Renal cortical epithelial cell (primary cell): ENCODE results near the gene COLEC12. TPM values are rescaled to one million over a fixed set of nuclear protein-coding genes. Genes with fewer than 3 reads are reported as not detected.
"Not testable (repeated sequence)": the region's sequence is repeated elsewhere in the genome, so short reads cannot be mapped to it uniquely, and the experiment has no call there.

ENCODE experiments used
- DNase-seq: peaks from one replicate; pipeline ENCODE4 v3.0.0-alpha.2; 2011; ENCODE audit warnings: low read depth
- total RNA-seq: library from RNA; depleted of rRNA; stranded (reverse); fragments of >200 nt; gene quantifications from 2 replicates; pipeline ENCODE4 v1.2.3, GENCODE V29; 2014

COLEC12 gene
- total RNA-seq, 1 donor from 2014 or later = 34.7 TPM

- DNase-seq = no peak
These were observed 85.5 kb downstream of the COLEC12 start for GRCh38 chr18:415047-415446.

- peak; percentile 33 for DNase-seq
These were observed 87.3 kb downstream of the COLEC12 start for GRCh38 chr18:413233-413632.

GRCh38 chr18:410047-410455 is 90.5 kb downstream of the COLEC12 start:
- DNase-seq = no peak

GRCh38 chr18:408367-408766 is 92.1 kb downstream of the COLEC12 start:
- DNase-seq = no peak

GRCh38 chr18:407626-408224 is 92.8 kb downstream of the COLEC12 start:
- DNase-seq = no peak

- DNase-seq = no peak
These were observed 93.3 kb downstream of the COLEC12 start for GRCh38 chr18:407191-407590.

- no peak for DNase-seq
These were observed 93.8 kb downstream of the COLEC12 start for GRCh38 chr18:406677-407076.

- not testable (repeated sequence) for DNase-seq
These were observed 95.5 kb downstream of the COLEC12 start for GRCh38 chr18:405006-405405.

GRCh38 chr18:404061-404636 is 96.4 kb downstream of the COLEC12 start:
- DNase-seq = no peak

- no peak for DNase-seq
These were observed 98.4 kb downstream of the COLEC12 start for GRCh38 chr18:402129-402528.

GRCh38 chr18:400456-400855 is 100.0 kb downstream of the COLEC12 start:
- DNase-seq = peak; percentile 15

GRCh38 chr18:399631-400135 is 100.8 kb downstream of the COLEC12 start:
- DNase-seq = no peak

GRCh38 chr18:398935-399630 is 101.4 kb downstream of the COLEC12 start:
- no peak for DNase-seq

GRCh38 chr18:396556-396955 is 103.9 kb downstream of the COLEC12 start:
- no peak for DNase-seq

GRCh38 chr18:396251-396555 is 104.3 kb downstream of the COLEC12 start:
- DNase-seq = no peak

- DNase-seq = peak; percentile 60
These were observed 104.8 kb downstream of the COLEC12 start for GRCh38 chr18:395456-396250.

GRCh38 chr18:394987-395362 is 105.5 kb downstream of the COLEC12 start:
- DNase-seq = peak; percentile 76

GRCh38 chr18:394262-394986 is 106.1 kb downstream of the COLEC12 start:
- no peak for DNase-seq

- DNase-seq = no peak
These were observed 106.9 kb downstream of the COLEC12 start for GRCh38 chr18:393574-393957.

- peak; percentile 54 for DNase-seq
These were observed 107.5 kb downstream of the COLEC12 start for GRCh38 chr18:392928-393573.

- DNase-seq = no peak
These were observed 109.6 kb downstream of the COLEC12 start for GRCh38 chr18:390741-391478.
